SU-DHL-6 (cell line): ENCODE results near the gene A1CF.
"Not testable (repeated sequence)": the region's sequence is repeated elsewhere in the genome, so short reads cannot be mapped to it uniquely, and the experiment has no call there.

Experiments used
- CTCF ChIP-seq: fragments of 200-600 bp; sonication (generic); IDR thresholded peaks from one replicate; pipeline ENCODE4 v1.5.1; 2017; ENCODE audit warnings: antibody characterized with exemption, mild to moderate bottlenecking, low read length, moderate library complexity; ENCODE audit not compliant: insufficient read depth, poor library complexity, severe bottlenecking
- EZH2phosphoT487 ChIP-seq: fragments of 200-600 bp; sonication (generic), shearing (Covaris generic); conservative IDR thresholded peaks from 2 replicates; pipeline ENCODE4 v1.6.1; 2018; ENCODE audit warnings: mild to moderate bottlenecking, antibody characterized with exemption, low read length, moderate library complexity, mixed read lengths

GRCh38 chr10:50881046-50881445 lies 4.4 kb downstream of the A1CF start:
- TF ChIP-seq EZH2phosphoT487, CTCF: not testable (repeated sequence)
